ENCODE data around the gene KRT12.

KRT12 gene

GRCh38 chr17:40812639-40813038, 54.4 kb downstream of the KRT12 start:
- no peak for DNase-seq

Measured in stimulated activated CD4-positive, alpha-beta T cell treated with anti-CD3 and anti-CD28 coated beads, Interleukin-2, amount 100 ng/mL, for 24 hours (primary cell).